ENCODE measurements around the gene PCBP3.

The PCBP3 gene

GRCh38 chr21:45902292-45902995 is 258.9 kb downstream of the PCBP3 start:
- no peak for TF ChIP-seq CTCF (IDR thresholded peaks at IDR 0.05)

- no peak for TF ChIP-seq CTCF (IDR thresholded peaks at IDR 0.05)
Measured at GRCh38 chr21:45905196-45905595, 261.7 kb downstream of the PCBP3 start.

- TF ChIP-seq CTCF (IDR thresholded peaks at IDR 0.05): no peak
Measured at GRCh38 chr21:45906196-45906805, 262.8 kb downstream of the PCBP3 start.

GRCh38 chr21:45906859-45907258 is 263.3 kb downstream of the PCBP3 start:
- no peak for TF ChIP-seq CTCF (IDR thresholded peaks at IDR 0.05)

GRCh38 chr21:45908536-45909237 is 265.2 kb downstream of the PCBP3 start:
- no peak for TF ChIP-seq CTCF (IDR thresholded peaks at IDR 0.05)

GRCh38 chr21:45909238-45909988 is 265.9 kb downstream of the PCBP3 start:
- no peak for TF ChIP-seq CTCF (IDR thresholded peaks at IDR 0.05)

- no peak for TF ChIP-seq CTCF (IDR thresholded peaks at IDR 0.05)
Measured at GRCh38 chr21:45910155-45910547, 266.6 kb downstream of the PCBP3 start.

Data from LNCAP (cell line).